NT2/D1 (cell line): ENCODE results near the gene ADARB2.

Experiments
- YY1 ChIP-seq: IDR thresholded peaks from 2 replicates; pipeline ENCODE4 v1.6.1; 2011; ENCODE audit not compliant: insufficient read length, insufficient read depth
- ZNF274 ChIP-seq: IDR thresholded peaks from 2 replicates; pipeline ENCODE4 v1.6.1; 2011; ENCODE audit warnings: mild to moderate bottlenecking, low read depth, low read length

DNA sequence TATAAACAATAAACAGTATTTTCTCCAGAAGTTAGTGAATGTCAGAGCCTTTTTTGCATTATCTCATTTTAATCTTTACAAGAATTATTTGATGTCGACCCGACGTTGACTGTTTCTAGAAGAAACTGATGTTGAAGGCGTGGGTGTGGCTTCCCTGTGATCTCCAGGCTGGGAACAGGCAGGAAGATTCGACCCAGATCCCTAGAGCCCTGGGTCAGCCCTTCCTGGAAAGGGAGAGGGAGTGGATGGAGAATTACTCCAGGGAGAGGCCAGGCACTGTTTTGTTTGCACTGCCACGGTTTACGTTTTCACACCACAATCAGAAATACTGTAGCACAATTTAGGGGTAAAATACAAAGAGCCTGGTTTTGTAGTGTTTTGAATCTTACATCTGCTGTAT lies 133.1 kb downstream of the ADARB2 start:
- TF ChIP-seq ZNF274 (no peak), YY1 (no peak)
